ENCODE measurements around the gene ZNF423.

- TF ChIP-seq ZZZ3 (IDR thresholded peaks at IDR 0.05), result no peak
- TF ChIP-seq NRF1 (conservative IDR thresholded peaks at IDR 0.05 in 1 of 2, IDR thresholded peaks at IDR 0.05 in 1 of 2), result no peak
- TF ChIP-seq EZH2 (IDR thresholded peaks at IDR 0.05; ENCODE audit: borderline replicate concordance, low read depth, low read length), result no peak
- no peak for TF ChIP-seq EWSR1 (IDR thresholded peaks at IDR 0.05; ENCODE audit: borderline replicate concordance, low read depth, partially characterized antibody)
- no peak for TF ChIP-seq GABPB2 (CRISPR knock-in tag; conservative IDR thresholded peaks at IDR 0.05)
Observed at GRCh38 chr16:49499414-49499785, 356.5 kb downstream of the ZNF423 start.
